Hematopoietic multipotent progenitor cell treated with erythropoietin and hydrocortisone succinate and interleukin-3 and kit ligand, for 15 days (in vitro differentiated cells): ENCODE measurements around the gene RELN.

ENCODE experiments used
- DNase-seq: peaks from one replicate; pipeline ENCODE4 v3.0.0-alpha.2; 2015; ENCODE audit warnings: low spot score

RELN gene

DNA sequence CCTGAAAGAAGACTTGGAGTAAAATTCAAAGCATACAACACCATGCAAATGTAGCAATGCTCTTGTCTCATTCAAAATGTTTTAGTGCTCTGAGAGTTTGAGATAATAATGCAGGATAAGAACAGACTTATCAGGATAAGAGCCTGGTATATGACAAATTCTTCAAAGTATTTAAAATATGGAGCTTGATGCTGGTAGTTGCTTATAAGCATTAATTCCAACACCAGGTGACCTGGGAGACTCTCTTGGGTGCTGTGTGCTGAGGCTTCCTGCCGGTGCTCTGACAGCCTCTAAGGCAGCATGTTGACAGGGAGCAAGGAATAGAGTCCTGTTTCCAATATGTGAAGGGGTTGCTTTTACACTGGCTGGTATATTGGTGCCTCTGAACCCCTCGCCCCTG is 508.7 kb downstream of the RELN start:
- DNase-seq: no peak

DNA sequence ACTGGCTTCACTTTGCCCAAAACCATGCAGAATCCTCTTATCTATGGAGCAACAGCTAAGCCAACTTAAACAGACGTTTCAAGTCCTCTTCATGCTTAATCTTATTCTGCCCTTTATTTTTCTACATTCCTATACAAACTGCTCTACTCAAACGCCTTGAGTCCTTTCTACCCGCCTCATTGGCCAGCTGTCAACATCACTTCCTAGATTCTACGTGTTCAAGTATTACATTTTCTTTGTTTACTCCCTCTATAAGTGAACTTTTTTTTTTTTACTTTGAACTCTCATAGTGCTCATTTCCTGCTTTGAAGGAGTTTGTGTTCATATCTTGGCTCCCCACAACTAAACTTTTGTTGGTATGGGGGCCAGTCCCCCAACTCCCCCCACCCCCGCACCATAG is 514.5 kb downstream of the RELN start:
- DNase-seq: no peak

DNA sequence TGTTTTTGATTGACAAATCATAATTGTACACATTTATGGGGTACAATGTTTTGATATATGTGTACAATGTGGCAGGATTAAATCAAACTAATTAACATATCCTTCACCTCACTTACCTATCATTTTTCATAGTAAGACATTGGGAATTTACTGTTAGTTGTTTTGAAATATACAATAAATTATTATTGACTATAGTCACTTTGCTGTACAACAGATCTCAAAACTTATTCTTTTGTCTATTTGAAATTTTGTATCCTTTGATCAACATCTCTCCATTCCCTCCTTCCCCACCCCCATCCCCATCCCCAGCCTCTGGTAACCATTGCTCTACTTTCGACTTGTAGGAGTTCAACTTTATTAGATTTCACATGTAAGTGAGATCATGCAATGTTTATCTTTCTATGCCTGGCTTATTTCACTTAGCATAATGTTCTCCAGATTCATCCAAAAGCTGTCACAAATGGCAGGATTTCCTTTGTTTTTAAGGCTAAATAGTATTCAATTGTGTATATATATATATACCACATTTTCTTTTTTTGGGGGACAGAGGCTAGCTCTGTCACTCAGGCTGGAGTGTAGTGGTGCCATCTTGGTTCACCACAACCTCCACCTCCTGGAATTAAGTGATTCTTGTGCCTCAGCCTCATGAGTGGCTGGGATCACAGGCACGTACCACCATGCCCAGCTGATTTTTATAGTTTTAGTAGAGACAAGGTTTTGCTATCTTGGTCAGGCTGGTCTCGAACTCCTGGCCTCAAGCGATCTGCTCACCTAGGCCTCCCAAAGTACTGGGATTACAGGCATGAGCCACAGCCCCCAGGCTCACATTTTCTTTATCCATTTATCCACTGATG is 520.1 kb downstream of the RELN start:
- DNase-seq: no peak

DNA sequence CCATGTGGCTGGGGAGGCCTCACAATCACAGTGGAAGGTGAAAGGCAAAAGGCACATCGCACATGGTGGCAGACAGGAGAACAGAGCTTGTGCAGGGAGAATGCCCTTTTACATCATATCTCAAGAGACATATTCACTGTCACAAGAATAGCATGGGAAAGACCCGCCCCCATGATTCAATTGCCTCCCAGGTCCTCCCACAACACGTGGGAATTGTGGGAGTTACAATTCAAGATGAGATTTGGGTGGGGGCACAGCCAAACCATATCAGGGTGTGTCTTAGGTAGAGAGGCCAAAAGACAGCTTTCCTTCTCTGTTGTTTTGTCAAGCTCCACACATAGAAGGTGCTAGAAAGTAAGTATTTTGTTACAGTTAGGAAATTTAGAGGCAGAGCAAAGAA is 522.6 kb downstream of the RELN start:
- no peak for DNase-seq

DNA sequence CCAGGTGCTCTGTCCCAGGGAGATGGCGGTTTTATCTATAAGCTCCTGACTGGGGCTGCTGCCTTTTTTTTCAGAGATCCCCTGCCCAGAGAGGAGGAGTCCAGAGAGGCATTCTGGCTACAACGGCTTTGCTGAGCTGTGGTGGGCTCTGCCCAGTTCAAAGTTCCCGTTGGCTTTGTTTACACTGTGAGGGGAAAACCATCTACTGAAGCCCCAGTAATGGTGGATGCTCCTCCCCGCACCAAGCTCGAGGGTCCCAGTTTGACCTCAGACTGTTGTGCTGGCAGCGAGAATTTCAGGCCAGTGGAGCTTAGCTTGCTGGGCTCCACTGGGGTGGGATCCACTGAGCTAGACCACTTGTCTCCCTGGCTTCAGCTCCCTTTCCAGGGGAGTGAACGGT is 527.1 kb downstream of the RELN start:
- no peak for DNase-seq

DNA sequence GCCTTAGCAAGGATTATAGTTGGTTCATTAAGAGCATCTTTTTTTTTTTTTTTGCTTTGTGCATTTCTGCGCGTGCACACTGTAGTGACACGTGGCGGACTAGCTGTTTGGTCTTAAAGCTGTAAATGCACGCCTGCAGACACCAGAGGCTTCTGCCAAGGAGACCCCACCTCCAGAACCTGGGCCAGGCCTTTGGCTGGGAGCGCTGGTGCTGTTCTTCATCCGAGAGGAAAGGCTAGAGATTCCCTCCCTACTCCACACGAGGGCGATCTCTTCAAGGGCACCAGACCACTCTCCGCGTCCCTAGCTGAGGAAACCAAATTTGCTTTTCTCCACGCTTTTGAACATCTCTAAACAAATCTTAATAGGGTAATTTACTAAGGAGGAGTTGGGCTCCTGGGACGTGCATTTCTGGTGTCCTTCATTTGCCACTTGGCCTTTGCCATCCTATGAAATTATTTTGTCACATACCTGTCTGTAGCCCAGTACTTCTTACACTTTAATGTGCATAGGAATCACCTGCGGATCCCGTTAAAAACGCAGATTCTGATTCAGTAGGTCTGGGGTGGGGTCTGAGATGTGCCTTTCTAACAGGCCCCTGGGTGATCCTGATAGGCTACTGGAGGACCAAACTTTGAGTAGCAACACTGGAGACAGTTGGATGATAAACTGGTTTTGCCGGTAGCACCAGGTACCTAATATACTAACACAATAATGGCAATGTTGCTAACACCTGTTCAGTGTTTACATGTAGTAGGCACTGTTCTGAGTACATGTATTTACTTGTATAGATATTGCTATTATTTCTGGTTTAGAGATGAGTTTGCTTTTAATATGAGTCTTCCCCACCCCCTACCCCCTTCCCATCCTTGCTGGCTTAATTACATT is 542.1 kb downstream of the RELN start:
- peak; percentile 11 for DNase-seq

DNA sequence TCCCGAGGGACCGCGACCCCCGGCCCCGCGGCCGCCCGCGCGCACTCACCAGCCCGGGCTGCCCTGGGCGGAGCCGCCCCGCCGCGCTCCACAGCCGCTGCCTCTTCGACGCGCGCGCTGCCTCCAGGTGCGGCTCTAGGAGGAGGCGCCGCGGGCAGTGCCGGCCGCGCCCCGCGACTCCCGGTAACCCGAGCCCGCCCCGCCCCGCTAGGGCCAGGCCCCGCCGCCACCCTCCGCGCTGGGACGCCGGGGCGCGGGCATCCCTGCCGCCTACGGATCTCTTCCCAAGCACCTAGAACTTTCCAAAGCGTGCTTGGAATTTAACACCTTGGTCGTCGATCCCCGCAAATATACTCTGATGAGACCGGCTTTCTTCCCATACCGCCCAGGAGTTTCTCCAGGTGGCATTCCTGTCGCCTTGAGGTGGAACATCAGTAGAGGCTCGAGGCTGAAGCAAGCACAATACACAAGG is 543.4 kb downstream of the RELN start, which contains the start of gene SLC26A5:
SLC26A5 (minus strand) TSS at position 159 of the 472 bp plus-strand sequence. CDS start 24,693 bp downstream, outside the sequence.
- no peak for DNase-seq

DNA sequence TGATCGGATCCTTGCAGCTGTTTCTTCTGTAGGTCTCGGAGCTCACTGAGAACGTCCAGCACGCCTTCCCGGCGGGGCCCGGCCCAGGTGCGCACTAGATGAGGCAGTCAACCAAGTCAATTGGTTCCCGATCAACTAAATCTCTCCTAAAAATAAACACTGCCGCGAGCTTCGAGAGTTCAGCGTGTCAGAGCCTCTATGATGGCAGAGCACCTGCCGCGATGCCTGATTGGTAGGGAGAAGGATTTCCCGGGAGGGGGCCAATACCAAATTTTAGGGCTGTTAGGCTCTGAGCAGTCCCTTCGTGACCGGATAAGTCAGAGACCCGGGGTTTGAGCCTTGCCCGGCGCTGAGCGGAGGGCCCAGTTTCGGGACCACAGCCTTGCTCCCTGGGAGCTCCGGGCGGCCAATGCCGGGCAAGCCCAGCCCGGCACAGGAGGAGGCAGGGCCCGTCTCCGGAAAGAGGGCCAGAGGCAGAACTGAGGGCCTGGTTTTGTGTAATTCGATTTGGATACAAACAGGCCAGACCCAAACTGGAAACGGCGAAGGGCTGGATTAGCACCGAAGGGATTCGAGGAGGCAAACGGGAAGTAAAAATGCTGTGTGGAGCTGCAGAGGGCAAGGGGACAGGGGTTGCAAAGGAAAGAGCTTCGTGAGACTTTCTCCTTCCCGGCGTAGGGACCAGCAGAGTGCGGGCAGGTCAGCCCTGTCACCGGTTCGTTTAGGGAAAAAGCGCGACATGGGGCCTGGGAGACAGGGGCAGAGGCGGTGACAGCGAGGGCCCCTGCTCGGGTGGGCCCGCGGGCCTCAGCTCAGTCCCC is 544.0 kb downstream of the RELN start:
- no peak for DNase-seq

DNA sequence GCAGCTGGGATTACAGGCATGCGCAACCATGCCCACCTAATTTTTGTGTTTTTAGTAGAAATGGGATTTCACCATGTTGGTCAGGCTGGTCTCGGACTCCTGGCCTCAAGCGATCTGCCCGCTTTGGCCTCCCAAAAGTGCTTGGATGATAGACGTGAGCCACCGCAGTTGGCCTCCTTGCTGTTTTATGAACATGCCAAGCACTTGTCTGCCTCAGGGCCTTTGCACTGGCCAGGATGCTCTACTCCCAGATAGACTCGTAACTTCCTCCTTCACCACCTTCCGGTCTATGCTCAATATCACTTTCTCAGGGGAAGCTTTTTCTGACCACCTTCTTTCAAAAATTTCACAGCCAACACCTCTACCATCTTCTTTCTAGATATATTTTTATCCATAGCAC is 549.8 kb downstream of the RELN start:
- no peak for DNase-seq

DNA sequence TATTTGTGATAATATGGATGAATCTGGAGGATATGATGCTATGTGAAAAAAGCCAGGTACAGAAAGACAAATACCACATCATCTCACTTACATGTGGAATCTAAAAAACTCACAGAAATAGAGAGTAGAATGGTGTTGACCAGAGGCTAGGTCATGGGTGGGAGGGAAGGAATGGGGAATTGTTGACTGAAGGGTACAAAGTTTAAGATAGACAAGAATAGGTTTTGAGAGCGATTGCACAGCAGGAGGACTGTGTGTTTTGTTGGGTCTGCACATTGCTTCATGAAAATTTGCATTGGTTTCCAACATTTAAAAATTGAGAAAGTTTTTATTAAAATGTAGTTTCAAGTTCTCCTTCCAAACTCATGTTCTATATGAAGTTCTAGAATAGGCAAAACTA is 551.8 kb downstream of the RELN start:
- DNase-seq: no peak

DNA sequence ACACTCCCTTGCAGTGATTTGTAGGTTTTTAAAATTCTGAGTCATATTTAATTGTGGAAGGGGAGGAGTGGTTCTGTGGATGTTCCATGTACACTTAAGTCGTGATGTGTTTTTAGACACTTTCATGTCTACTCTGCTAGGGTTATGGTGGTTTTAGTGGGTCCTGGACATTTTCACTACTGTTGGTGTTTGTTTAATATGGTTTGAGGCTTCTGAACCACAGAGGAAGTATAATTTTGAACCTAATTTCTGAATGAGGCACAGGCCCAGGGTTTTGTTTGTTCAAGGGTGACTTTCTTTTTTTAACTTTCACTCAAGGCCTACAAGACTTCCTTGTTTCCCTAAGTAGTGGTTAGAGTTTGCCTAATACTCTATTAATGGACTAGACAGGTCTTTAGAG is 556.7 kb downstream of the RELN start:
- DNase-seq: no peak

DNA sequence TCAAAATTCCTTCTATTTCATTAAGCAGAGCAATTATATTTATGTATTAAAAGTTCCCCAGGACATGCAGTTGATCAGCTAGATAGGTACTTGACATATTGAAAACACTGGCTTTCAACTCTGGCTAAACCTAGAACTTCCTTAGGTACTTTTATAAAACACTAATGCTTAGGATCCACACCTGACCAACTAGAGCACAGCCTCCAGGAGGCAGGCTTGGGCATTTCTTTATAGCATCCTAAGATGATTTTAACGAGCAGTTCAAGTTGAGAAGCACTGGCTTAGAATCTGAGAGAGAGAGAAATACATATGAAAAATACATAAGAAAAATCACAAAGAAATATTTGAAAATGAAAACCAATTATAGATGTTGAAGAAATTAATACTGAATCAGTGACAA is 564.3 kb downstream of the RELN start:
- DNase-seq: no peak

DNA sequence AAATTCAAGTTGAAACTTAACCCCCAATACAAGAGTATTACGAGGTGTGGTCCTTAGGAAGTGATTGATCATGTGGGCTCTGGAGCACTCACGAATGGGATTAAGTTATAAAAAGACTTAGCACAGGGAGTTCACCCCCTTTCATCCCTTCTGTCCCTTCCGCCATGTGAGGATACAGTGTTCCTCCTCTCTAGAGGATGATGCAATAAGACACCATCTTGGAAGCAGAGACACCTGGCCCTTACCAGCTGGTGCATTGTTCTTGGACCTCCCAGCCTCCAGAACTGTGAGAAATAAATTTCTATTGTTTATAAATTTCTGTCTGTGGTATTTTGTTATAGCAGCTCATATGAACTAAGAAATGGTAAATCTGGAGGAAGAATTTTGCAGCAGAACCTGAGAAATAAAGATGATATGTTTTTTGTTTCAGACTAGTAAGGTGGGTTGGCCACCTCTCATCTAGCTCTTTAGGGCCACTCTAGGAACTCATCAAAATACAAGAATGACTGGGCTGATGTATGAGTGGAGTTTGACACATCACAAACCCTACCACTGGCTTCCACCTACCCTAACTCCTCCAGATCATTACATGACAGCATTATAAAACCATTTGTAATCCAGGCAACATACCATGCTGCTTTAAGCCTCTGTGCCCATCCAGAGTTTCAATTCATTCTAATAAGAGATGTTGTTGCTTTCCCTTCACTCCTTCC is 565.8 kb downstream of the RELN start:
- no peak for DNase-seq
